ENCODE results near the gene CDH24.

The CDH24 gene, protein sequence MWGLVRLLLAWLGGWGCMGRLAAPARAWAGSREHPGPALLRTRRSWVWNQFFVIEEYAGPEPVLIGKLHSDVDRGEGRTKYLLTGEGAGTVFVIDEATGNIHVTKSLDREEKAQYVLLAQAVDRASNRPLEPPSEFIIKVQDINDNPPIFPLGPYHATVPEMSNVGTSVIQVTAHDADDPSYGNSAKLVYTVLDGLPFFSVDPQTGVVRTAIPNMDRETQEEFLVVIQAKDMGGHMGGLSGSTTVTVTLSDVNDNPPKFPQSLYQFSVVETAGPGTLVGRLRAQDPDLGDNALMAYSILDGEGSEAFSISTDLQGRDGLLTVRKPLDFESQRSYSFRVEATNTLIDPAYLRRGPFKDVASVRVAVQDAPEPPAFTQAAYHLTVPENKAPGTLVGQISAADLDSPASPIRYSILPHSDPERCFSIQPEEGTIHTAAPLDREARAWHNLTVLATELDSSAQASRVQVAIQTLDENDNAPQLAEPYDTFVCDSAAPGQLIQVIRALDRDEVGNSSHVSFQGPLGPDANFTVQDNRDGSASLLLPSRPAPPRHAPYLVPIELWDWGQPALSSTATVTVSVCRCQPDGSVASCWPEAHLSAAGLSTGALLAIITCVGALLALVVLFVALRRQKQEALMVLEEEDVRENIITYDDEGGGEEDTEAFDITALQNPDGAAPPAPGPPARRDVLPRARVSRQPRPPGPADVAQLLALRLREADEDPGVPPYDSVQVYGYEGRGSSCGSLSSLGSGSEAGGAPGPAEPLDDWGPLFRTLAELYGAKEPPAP

DNA sequence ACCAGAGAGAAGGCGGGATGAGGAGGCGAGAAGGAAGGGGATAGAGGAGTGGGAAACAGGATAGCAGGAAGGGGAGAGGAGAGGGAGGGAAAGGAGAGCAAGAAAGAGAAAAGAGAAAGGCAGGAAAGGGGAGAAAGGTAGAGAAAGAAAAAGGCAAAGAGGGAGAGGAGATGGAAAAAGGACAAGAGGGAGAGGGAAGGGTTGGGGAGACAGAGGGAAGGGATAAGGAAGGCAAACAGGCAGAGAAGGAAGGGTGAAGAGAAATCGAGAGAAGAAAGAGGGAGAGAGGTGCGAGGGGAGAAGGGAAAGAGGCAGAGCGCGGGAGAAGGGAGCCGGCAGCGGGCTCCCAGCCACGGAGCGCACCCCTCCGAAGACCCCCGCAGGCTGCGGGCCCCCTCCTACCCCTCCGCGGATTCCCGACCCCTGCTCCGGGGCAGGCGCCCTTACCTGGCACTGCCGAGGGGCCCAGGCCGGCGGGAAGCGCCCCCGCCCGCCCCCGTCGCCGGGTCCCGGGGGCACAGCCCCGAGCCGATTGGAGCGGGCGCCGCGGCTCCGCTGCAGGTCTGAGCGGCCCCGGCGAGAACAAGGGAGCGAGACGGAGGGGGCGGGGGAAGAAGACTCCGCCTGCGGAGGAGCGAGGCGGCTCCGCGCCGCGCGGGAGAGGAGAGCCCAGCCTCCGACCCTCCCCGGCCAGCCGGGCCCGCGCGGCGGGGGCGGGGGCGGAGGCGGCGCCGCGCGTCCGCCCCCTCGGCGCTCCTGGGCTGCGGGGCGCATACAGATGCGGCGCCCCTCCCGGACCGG is at the start of gene CDH24:
Gene CDH24, minus strand, starts transcription at position 565 of the 801 bp plus-strand sequence. CDS start 1,787 bp downstream, outside the sequence.
- peak; percentile 56 for DNase-seq

DNA sequence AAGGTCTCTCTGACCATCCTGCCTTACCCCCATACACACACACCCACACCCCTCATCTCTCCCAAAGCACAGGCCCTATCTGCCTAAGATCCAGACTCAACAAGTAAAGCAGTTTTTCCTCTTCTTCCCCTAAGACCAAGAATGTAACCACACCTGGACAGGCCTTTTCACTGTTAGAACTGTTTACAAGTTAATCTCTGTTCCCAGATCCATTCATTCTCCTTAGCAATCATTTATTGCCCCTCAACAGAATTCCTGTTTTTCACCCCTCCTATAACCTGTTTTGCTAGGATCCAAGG is 49.4 kb upstream of the CDH24 start:
- DNase-seq, result no peak

DNA sequence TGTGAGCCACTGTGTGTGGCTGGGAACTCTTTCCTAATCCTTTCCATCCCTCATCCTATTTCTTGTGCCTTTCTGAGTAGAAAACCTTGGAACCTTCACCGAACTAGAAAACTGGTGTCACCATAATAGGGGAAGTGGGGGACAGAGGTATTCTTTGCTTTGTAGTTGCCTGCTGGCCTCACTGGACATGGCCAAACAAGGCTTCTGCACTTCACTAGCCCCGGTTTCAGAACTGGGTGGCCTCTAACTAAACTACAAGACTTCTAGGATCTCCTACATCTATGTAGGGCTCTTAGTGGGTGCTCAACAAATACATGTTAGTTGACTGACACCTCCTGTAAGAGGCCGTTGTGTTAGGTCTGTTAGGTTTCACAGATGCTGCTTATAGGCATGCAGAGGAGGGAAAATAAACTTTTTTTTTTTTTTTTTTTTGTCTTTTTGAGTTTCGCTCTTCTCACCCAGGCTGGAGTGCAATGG is 48.1 kb upstream of the CDH24 start:
- no peak for DNase-seq

DNA sequence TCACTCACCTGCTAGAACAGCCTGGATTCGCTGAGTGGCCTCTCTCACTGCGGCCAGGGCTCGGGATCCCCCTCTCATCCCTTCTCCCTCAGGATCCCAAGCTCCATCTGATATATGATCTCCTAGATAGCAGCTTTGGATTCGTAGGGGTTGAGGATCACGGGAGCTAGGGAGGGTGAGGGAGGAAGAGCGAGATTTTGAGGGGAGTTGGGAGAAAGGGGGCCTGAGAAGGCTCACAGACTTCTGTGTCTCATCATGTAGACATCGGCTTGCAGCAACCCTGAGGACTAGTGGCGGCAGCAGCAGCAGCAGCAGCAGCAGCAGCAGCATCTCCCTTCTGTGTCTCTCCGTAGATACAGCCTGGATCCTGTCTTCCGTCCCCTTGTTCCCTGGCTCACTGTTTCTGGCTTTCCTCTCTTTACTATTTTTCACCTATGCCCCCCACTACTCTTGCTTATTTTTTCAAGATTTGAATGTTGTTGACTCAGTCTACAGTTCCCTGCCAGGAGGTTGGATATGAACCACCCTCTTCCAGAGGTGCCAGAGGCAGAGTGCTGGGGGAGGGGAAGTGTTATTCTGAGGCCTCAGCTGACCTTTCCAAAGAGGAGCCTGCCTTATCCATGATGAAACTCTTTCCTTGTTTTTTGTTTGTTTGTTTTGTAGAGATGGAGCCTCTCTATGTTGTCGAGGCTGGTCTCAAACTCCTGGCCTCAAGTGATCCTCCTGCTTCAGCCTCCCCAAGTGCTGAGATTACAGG is 47.4 kb upstream of the CDH24 start, which contains the start of gene CIROP:
Gene CIROP, minus strand, starts transcription at position 399 of the 757 bp plus-strand sequence. Its CDS starts 69 bp downstream, at position 330.
- DNase-seq, result no peak

DNA sequence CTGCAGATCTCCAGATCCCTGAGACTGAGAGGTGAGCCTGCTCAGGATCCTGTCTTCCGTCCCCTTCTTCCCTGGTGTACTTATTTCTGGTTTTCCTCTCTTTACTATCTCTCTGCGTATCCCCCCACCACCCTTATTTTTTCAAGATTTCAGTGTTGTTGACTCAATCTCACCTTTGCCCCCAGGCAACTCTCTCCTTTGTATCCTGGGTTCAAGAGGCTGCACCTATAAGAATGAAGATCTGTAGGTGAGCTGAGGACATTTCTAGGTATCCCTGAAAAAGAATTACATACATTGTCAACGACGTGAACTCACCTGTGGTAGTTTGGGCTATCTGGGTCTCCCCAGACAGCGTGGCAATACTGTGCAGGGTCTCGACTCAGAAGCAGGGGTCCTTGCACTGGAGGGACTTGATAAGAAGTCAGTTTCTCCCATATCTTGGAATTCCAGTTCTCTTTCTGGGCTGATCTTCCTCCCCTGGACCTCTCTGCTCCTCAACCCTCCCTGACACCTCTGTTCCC is 46.8 kb upstream of the CDH24 start:
- no peak for DNase-seq

DNA sequence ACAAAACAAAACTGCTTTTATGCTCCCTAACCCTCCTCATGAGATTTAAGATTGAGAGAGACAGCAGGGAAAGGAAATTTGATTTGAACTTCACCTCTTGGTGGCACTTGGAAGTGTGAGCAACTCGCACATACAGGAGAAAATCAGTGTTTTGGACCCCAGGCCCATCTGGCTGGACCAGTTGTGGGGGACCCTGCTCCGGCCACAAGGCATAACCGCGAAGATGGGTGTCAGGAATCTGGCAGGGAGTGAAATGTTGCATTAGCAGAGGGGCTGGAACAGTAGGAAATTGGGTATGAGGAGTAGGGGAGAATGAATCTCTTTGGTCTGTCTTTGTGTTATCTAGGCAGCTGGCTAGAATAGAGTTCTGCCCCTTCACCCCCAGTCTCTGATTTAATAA is 46.3 kb upstream of the CDH24 start:
- no peak for DNase-seq

DNA sequence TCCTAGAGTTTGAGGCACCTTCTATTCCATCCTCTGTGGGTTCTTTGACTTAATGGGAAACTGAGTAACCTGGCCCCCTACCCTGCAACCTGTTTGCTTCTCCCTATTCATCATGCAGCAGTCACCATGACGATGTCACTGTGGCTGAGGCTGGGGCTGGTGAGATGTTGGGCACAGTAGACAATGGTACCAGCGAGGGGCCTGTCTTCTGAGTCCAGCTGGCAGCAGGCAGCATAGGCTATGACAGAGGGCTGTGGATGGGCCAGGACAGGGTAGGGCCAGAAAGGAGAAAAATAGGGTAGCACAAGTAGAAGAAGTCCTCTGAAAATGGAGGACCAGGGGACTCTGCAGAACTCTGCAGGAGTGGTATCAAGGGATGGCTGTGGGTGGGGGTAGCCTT is 45.5 kb upstream of the CDH24 start:
- DNase-seq, result no peak

DNA sequence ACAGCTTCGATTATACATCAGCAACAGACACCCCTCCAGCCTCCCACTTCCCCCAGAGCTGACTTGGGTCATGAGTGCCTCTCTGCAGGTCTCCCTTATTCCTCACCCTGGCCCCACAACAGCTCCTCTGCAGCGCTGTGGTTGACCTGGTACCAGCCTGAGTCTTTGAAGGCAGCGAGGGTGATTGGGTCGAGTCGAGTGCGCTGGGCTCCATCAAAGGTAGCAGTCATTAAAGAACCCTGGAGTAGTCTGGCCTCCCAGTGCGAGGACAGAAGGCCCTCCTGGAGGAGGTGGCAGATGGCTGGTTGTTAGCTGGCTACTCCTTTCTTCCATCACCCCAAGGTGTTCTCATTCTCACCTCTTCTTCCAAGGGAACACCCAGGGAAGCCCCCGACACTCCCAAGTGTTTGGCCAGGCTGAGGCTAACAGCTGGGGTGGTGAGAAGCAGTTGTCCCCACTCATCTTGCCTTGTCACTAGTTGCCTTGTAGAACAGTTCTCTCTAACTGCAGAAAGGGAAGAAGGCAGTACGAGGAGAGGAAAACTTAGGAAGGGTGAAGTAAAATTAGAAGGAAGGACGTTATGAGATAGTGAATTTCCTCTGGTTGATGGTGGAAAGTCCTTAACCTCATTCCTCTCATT is 44.8 kb upstream of the CDH24 start:
- no peak for DNase-seq

DNA sequence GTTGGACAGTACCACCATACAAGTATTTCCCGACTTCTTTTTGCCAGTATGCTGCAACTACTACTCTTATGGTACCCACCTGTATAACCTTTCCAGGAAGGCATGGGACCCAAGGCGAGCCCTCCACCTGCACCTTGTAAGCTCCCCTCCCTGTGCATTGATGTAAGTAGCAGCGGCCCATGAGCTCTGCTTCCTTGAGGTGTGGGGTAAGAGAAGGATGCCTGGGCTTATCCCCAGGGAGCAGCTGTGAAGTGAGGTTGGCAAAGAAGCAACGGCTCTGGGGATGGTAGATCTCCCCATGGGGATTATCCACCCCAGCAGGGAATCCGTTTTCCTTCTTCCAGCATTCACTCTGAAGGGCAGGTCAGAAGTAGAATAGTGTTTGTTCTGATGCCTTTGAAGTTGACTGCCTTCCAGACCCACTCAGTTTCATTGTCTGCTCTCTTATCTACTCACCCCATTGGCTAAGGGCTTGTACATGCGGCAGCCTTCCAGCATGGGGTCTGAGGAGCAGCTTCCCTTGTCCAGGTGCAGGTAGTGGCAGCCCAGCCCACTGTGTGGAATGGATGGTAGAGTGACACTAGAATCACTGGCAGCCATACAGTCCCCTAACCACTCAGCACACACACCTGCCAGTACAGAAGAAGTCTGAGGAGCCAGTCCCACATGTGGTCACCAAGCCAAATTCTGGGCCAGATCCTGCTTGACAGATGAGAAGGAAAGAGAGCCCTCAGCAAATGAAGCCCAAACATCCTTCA is 44.1 kb upstream of the CDH24 start:
- no peak for DNase-seq

DNA sequence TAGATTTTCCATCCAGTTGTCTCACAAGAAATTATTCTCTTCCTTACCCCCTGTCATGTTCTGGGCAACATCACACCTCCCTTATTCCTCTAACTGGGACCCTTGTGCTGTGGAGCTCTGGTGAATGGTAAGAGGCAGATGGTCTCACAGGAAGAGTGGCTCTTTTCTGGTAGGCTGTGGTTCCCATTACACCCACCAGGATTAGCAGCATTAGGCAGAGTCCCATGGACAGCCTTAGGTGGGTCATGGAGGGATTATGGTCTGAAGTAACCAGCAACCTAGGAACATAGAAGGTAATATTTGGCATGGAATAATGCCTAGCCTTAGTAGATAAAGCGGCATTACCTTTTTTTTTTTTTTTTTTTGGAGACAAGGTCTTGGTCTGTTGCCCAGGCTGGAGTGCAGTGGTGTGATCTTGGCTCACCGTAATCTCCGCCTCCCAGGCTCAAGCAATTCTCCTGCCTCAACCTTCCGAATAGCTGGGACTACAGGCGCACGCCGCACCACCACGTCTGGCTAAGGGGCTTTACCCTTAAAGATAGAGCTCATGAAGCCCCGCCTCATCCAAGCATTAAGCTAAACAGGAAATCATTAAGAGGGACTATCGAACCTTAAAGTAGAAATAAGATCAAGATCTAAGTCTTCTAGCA is 42.0 kb upstream of the CDH24 start:
- DNase-seq, result no peak

DNA sequence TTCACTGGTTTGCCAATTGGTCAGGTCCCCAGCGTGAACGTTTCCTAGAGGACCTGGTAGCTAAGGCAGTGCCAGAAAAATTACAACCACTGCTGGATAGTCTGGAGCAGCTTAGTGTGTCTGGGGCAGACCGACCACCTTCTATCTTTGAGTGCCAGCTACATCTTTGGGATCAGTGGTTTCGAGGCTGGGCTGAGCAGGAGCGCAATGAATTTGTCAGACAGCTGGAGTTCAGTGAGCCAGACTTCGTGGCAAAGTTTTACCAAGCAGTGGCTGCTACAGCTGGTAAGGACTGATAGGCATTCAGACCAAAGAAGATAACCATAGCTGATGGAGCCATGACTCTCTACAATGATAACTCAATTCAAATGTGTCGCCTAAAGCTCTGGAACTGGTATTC is 40.5 kb upstream of the CDH24 start:
- no peak for DNase-seq

DNA sequence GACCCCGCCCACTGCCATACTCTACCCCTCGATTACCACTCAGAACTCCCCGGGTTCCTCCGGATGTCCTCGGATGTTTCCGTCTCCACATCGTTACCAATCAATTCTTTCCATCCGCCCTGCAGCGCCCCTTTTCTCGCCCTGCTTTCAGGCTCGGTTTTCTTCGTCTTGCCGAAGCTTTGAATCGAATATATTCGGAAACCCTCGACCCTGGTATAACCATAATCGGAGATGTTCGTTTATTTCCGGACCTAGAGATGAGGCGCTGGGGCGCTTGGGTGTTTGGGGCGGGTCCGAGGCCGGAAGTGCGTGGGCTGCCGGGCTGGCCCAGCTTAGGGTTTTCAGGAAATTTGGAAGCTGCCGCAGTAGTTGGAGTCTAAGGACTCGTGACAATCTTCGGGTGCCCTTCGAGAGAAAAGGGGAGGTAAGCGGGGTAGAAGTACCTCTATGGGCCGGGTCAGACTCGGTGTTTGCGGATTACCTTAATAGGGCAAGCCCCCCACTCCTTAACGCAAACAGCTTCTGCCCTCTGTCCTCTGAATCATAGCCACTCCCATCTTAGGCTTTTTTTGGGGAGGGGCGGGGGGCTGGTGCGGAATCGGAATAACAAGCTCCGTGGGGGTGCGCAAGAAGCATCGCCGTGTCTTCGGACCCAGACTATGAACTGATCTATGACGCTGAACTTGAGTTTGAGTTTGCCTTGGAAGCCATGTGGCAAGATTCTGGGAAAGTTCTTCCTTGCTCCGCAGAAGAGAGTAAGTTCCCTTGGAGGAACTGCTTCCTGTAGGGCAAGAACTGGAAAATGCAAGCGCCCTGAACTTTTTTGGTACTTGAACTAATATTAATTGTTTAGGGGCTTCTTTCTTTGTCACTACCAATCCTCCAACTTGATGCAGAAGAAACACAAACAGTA is 38.1 kb upstream of the CDH24 start, which contains the start of gene C14orf119:
Gene C14orf119, plus strand, starts transcription at position 310 of the 913 bp plus-strand sequence. CDS start 2,154 bp downstream, outside the sequence.
- peak; percentile 99 for DNase-seq

DNA sequence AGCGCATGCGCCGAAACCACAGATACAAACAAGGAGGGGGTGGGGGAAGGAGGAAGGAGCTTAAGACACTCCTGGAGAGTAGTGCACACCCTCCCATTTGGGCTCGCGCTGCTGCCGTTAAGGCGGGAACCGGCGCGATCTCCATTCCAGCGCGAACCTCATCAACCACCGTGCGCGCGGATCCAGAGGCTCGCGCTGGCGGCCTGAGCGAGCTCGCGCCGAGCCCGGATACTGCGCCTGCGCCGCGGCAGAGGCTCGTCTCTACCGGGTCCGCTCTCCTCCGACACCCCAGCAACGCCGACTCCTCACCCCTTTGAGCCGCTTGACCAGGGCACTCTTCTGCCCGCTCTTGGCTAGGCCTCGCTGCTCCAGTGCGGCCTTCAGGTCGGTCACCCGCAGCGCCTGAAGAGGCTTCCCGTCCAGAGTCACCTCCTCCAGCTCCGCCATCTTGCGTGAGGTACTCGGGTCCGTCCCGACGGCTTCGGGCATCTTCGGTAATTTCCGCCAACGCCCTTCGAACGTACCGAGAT is 37.4 kb upstream of the CDH24 start, which contains the start of gene ACIN1:
Gene ACIN1, minus strand, starts transcription at position 471 of the 530 bp plus-strand sequence. Its CDS starts 24 bp downstream, at position 447.
- peak; percentile 82 for DNase-seq

DNA sequence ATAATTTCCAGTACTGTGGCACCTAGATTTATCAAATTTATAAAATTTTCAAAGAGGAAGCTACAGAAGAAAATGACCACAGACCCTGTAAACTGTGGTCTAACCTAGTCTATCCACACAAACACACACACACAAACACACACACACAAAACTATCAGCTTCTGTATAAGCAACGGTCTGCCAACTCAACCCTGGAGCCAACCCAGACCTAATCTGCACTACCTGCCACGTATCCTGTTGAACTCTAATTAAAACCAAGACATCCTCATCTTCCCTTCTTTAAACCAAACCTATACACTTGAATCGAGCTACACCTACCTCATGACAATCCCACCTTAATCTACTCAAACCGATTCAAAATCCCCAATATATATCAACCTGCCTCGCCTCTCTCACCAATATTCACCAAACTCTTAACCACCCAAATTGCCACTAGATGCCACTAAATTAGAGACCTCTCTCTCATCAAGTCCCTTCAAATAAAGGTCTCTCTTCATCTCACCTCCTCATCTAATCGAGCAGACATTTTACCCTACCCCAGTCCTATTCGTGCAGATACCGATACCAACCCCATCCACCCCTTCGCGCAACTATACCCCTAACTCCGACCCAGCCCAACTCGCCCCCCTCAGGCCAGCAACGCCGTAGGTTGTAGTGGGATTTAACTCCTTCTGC is 36.8 kb upstream of the CDH24 start:
- DNase-seq, result no peak

DNA sequence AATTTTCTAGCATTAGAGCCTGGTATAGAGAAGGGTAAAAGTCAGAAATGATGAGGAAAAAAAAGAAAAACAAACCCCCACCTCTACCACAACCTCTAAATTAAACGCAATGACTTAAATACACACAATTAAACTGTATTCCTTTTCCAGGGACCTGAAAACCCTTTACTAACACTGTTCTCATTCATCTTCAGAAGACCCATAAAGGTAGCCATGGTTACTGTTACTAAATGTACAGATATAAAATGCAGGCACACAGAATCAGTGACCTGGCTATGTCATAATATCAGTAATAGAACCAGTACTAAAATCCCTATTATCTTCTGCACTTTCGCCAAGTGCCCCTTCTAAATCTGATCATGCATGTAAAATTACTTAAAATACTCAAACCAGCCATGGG is 36.2 kb upstream of the CDH24 start:
- no peak for DNase-seq

DNA sequence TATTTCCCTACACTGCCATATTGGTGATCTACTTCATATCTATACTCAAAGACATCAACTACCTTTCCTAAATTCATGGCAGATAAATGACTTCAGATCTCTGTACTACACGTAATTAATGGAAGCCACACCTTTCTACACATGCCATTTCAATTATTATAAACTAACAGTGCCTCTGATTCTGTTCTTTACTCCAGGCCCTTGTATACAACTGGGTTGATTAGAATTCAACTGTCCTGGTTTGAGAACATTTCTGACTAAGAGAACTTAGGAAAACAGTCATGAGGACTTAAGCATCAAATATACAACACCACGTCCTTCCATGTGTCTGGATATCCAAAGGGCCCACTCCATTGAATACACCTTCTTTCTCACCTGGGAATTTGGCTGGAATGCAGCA is 35.8 kb upstream of the CDH24 start:
- DNase-seq, result no peak

DNA sequence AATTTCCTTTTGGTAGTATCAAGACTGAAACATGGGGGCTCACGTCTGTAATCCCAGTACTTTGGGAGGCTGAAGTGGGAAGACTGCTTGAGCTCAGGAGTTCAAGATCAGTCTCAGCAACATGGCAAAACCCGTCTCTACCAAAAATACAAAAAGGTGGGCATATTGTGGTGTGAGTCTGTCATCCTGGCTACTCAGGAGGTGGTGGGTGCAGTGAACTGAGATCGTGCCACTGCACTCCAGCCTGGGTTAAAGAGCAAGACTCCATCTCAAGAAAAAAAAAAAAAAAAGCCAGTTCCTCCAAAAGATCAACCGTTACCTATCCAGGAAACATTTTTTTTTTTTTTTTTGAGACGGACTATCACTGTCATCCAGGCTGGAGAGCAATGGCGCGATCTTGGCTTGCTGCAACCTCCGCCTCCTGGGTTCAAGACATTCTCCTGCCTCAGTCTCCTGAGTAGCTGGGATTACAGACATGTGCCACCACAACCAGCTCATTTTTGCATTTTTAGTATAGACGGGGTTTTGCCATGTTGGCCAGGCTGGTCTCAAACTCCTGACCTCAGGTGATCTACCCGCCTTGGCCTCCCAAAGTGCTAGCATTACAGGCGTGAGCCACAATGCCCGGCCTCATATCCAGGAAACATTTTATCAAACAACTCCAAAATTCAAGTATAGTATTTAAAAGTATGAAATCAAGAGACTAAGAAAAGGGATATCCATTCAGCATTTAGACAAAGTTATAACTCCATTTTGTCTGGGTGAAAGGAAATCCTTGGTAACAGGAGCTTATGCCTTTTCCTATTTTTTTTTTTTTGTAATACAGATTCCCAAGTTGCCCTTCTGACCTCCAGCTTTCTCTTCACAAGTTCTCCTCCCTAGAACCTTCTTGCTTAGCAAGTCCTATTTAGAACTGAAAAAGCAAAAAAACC is 34.2 kb upstream of the CDH24 start:
- DNase-seq, result no peak
